Cardiac septum (tissue), 1 donor: ENCODE results near the gene APLF. TPM values are rescaled to one million over a fixed set of nuclear protein-coding genes. Genes with fewer than 3 reads are reported as not detected.
"Not testable (repeated sequence)": the region's sequence is repeated elsewhere in the genome, so short reads cannot be mapped to it uniquely, and the experiment has no call there.

Source experiments
- DNase-seq: peaks from one replicate; pipeline ENCODE4 v3.0.0-alpha.2; 2020; ENCODE audit warnings: low spot score
- intact Hi-C: fragments of 100-400 bp; cut with DNase I; formaldehyde crosslinking; loops from one replicate; pipeline ENCODE4 v1.14.0; 2022
- total RNA-seq: library from RNA; stranded (reverse); fragmentation: NEBNext Ultra II Directional; extraction: Animal tissue kit (Norgen Biotek cat#: 25700); gene quantifications from one replicate; pipeline ENCODE4 v1.2.1, GENCODE V29; 2021
- donor health status: DM: no; HTN: no; CAD: no.

APLF gene
- total RNA-seq, 1 donor from 2014 or later: 6.5 TPM

- intact Hi-C loops: loop anchor here (10.0 kb wide), 4 partner anchors 125 to 365 kb away; no protein-coding TSS in a partner anchor
These were observed 2.5 kb downstream of the APLF start for GRCh38 chr2:68469935-68470334.

GRCh38 chr2:68471385-68471784, 4.0 kb downstream of the APLF start:
- intact Hi-C loops: no loop called here
- DNase-seq: no peak

More at GRCh38 chr2:68469935-68470334, 2.5 kb downstream of the APLF start:
- DNase-seq: no peak

GRCh38 chr2:68472796-68473414, 5.5 kb downstream of the APLF start:
- no peak for DNase-seq
- intact Hi-C loops: no loop called here

- no peak for DNase-seq
- intact Hi-C loops: no loop called here
These were observed 7.7 kb downstream of the APLF start for GRCh38 chr2:68475110-68475509.

- no peak for DNase-seq
- intact Hi-C loops: no loop called here
These were observed 8.2 kb downstream of the APLF start for GRCh38 chr2:68475576-68475975.

GRCh38 chr2:68476454-68476853, 9.1 kb downstream of the APLF start:
- DNase-seq: no peak
- intact Hi-C loops: no loop called here

- DNase-seq: no peak
- intact Hi-C loops: no loop called here
These were observed 11.3 kb downstream of the APLF start for GRCh38 chr2:68478688-68479087.

GRCh38 chr2:68482296-68482820, 15.0 kb downstream of the APLF start:
- DNase-seq: no peak
- intact Hi-C loops: no loop called here

- DNase-seq: no peak
- intact Hi-C loops: no loop called here
These were observed 15.6 kb downstream of the APLF start for GRCh38 chr2:68483011-68483410.

- intact Hi-C loops: no loop called here
- no peak for DNase-seq
These were observed 20.5 kb downstream of the APLF start for GRCh38 chr2:68487773-68488355.

GRCh38 chr2:68488605-68489004, 21.2 kb downstream of the APLF start:
- intact Hi-C loops, DNase-seq: not testable (repeated sequence)

GRCh38 chr2:68489282-68489681, 21.9 kb downstream of the APLF start:
- intact Hi-C loops: no loop called here
- DNase-seq: no peak

- DNase-seq: no peak
- intact Hi-C loops: no loop called here
These were observed 24.2 kb downstream of the APLF start for GRCh38 chr2:68491582-68491981.

- DNase-seq: no peak
- intact Hi-C loops: no loop called here
These were observed 31.7 kb downstream of the APLF start for GRCh38 chr2:68499133-68499532.

- no peak for DNase-seq
- intact Hi-C loops: no loop called here
These were observed 33.3 kb downstream of the APLF start for GRCh38 chr2:68500649-68501048.

- intact Hi-C loops: no loop called here
- no peak for DNase-seq
These were observed 34.4 kb downstream of the APLF start for GRCh38 chr2:68501768-68502167.

- intact Hi-C loops: no loop called here
These were observed 38.3 kb downstream of the APLF start for GRCh38 chr2:68505603-68506159.

GRCh38 chr2:68506170-68506569, 38.8 kb downstream of the APLF start:
- intact Hi-C loops: no loop called here
- no peak for DNase-seq

More at GRCh38 chr2:68505603-68506159, 38.3 kb downstream of the APLF start:
- DNase-seq: no peak

- intact Hi-C loops: no loop called here
- DNase-seq: no peak
These were observed 44.9 kb downstream of the APLF start for GRCh38 chr2:68512326-68512725.

GRCh38 chr2:68512966-68513365, 45.6 kb downstream of the APLF start:
- intact Hi-C loops: no loop called here
- DNase-seq: no peak

GRCh38 chr2:68514316-68514929, 47.0 kb downstream of the APLF start:
- DNase-seq: no peak
- intact Hi-C loops: no loop called here
